ENCODE data around the gene CCDC50.

DNA sequence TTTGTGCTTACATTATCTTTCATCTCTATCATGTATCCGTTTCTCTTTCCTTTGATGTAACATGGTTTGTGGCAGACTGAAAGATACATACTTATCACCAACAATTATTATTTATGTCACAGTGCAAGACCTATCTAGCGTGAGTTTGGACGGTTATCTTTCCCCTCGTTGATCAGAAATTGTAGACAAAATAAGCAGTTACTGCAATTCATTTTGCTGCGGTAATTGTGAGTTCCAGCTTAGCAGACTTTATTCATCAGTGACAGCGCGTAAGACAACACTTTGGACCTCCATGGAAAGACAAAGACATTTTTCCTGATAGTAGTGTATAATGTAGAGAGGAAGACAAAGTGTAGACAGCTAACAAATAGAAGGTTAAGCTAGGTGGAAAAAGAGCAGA, 52.1 kb downstream of the CCDC50 start:
- TF ChIP-seq POLR2AphosphoS5 (IDR thresholded peaks at IDR 0.05; ENCODE audit: insufficient read depth, low read depth, low read length) (no peak), MYC (IDR thresholded peaks at IDR 0.05; ENCODE audit: low read depth, low read length) (no peak), GATA2 (IDR thresholded peaks at IDR 0.05; ENCODE audit: insufficient read depth, insufficient read length, low read depth, low read length) (no peak)
- TF ChIP-seq, protein P1, sequence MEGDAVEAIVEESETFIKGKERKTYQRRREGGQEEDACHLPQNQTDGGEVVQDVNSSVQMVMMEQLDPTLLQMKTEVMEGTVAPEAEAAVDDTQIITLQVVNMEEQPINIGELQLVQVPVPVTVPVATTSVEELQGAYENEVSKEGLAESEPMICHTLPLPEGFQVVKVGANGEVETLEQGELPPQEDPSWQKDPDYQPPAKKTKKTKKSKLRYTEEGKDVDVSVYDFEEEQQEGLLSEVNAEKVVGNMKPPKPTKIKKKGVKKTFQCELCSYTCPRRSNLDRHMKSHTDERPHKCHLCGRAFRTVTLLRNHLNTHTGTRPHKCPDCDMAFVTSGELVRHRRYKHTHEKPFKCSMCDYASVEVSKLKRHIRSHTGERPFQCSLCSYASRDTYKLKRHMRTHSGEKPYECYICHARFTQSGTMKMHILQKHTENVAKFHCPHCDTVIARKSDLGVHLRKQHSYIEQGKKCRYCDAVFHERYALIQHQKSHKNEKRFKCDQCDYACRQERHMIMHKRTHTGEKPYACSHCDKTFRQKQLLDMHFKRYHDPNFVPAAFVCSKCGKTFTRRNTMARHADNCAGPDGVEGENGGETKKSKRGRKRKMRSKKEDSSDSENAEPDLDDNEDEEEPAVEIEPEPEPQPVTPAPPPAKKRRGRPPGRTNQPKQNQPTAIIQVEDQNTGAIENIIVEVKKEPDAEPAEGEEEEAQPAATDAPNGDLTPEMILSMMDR (IDR thresholded peaks at IDR 0.05; ENCODE audit: extremely low read depth in 1 of 2, insufficient read depth in 1 of 2, low read depth in 1 of 2, low read length in 2 of 2): no peak
- TF ChIP-seq, protein P2, sequence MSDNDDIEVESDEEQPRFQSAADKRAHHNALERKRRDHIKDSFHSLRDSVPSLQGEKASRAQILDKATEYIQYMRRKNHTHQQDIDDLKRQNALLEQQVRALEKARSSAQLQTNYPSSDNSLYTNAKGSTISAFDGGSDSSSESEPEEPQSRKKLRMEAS (IDR thresholded peaks at IDR 0.05; ENCODE audit: insufficient read depth, insufficient read length): no peak

Data from endothelial cell of umbilical vein (primary cell).